Stimulated activated CD4-positive, alpha-beta T cell treated with anti-CD3 and anti-CD28 coated beads, Interleukin-4, amount 100 ng/mL, for 1 hour (primary cell): ENCODE measurements around the gene TRMT11.

Source experiments
- DNase-seq: peaks from one replicate; pipeline ENCODE4 v3.0.0-alpha.2; 2020

The TRMT11 gene

GRCh38 chr6:126077810-126078776 is 91.8 kb downstream of the TRMT11 start:
- DNase-seq, result no peak

GRCh38 chr6:126083875-126084274 is 97.5 kb downstream of the TRMT11 start:
- no peak for DNase-seq

GRCh38 chr6:126086560-126086959 is 100.2 kb downstream of the TRMT11 start:
- DNase-seq, result no peak
